SK-N-MC (cell line): ENCODE results near the gene SERP1.

Source experiments
- EZH2 ChIP-seq: fragments of 200-600 bp; sonication (generic); IDR thresholded peaks from one replicate; pipeline ENCODE4 v1.6.1; 2017; ENCODE audit warnings: antibody characterized with exemption
- POLR2AphosphoS5 ChIP-seq: IDR thresholded peaks from 2 replicates; pipeline ENCODE4 v1.6.1; 2012; ENCODE audit warnings: mild to moderate bottlenecking, low read depth, low read length, borderline replicate concordance

GRCh38 chr3:150509780-150510179 lies 36.5 kb downstream of the SERP1 start:
- no peak for TF ChIP-seq POLR2AphosphoS5
- TF ChIP-seq EZH2: no peak
